ENCODE measurements around the gene GBP6.
"Not testable (repeated sequence)": the region's sequence is repeated elsewhere in the genome, so short reads cannot be mapped to it uniquely, and the experiment has no call there.

GBP6 gene

GRCh38 chr1:89369331-89369730 lies 5.5 kb downstream of the GBP6 start:
- DNase-seq: no peak

GRCh38 chr1:89373810-89374209 lies 10.0 kb downstream of the GBP6 start:
- DNase-seq: not testable (repeated sequence)

GRCh38 chr1:89378001-89378400 lies 14.1 kb downstream of the GBP6 start:
- DNase-seq: no peak

- no peak for DNase-seq
Measured at GRCh38 chr1:89381618-89382017, 17.8 kb downstream of the GBP6 start.

GRCh38 chr1:89382479-89382878 lies 18.6 kb downstream of the GBP6 start:
- DNase-seq: peak; percentile 67

- DNase-seq: peak; percentile 6
Measured at GRCh38 chr1:89383185-89383584, 19.3 kb downstream of the GBP6 start.

GRCh38 chr1:89390707-89391106 lies 26.8 kb downstream of the GBP6 start:
- DNase-seq: no peak

- DNase-seq: no peak
Measured at GRCh38 chr1:89391686-89392085, 27.8 kb downstream of the GBP6 start.

- no peak for DNase-seq
Measured at GRCh38 chr1:89394851-89395250, 31.0 kb downstream of the GBP6 start.

GRCh38 chr1:89396902-89397301 lies 33.0 kb downstream of the GBP6 start:
- no peak for DNase-seq

- no peak for DNase-seq
Measured at GRCh38 chr1:89405275-89405929, 41.5 kb downstream of the GBP6 start.

GRCh38 chr1:89407360-89407759 lies 43.5 kb downstream of the GBP6 start:
- DNase-seq: no peak

GRCh38 chr1:89407768-89408167 lies 43.9 kb downstream of the GBP6 start:
- DNase-seq: not testable (repeated sequence)

GRCh38 chr1:89425056-89425455 lies 61.2 kb downstream of the GBP6 start:
- DNase-seq: peak; percentile 88

- DNase-seq: no peak
Measured at GRCh38 chr1:89429062-89429461, 65.2 kb downstream of the GBP6 start.

GRCh38 chr1:89429681-89430080 lies 65.8 kb downstream of the GBP6 start:
- DNase-seq: not testable (repeated sequence)

- no peak for DNase-seq
Measured at GRCh38 chr1:89433421-89433820, 69.6 kb downstream of the GBP6 start.

- not testable (repeated sequence) for DNase-seq
Measured at GRCh38 chr1:89434058-89434780, 70.4 kb downstream of the GBP6 start.
